NT2/D1 (cell line): ENCODE data around the gene ACSM2A.
"Not testable (repeated sequence)": the region's sequence is repeated elsewhere in the genome, so short reads cannot be mapped to it uniquely, and the experiment has no call there.

Experiments
- SUZ12 ChIP-seq: IDR thresholded peaks from 2 replicates; pipeline ENCODE4 v1.6.1; 2011; ENCODE audit not compliant: insufficient read length, insufficient read depth; ENCODE audit errors: extremely low read depth
- YY1 ChIP-seq: IDR thresholded peaks from 2 replicates; pipeline ENCODE4 v1.6.1; 2011; ENCODE audit not compliant: insufficient read length, insufficient read depth
- ZNF274 ChIP-seq: IDR thresholded peaks from 2 replicates; pipeline ENCODE4 v1.6.1; 2011; ENCODE audit warnings: mild to moderate bottlenecking, low read depth, low read length

- TF ChIP-seq SUZ12, YY1, ZNF274: not testable (repeated sequence)
Measured at GRCh38 chr16:20531795-20532194, 80.5 kb downstream of the ACSM2A start.
